DND-41 (cell line): ENCODE data around the gene FMN1.

ENCODE experiments used
- ATAC-seq: fragments of 200-7000 bp; cut with Tn5 transposase; 3 replicates; pipeline ENCODE4 v1.9.1; 2021; ENCODE audit warnings: low read depth; ENCODE audit not compliant: insufficient read depth
- DNase-seq: peaks from one replicate; pipeline ENCODE4 v3.0.0-alpha.2; 2020
- H2AFZ ChIP-seq: 2 replicates; pipeline ENCODE4 v1.6.0; 2012; ENCODE audit warnings: low read depth, low read length
- H3K27ac ChIP-seq: 2 replicates; pipeline ENCODE4 v1.5.1; 2012; ENCODE audit warnings: low read length, inconsistent platforms
- H3K27me3 ChIP-seq: fragments of 200-600 bp; sonication (generic); 2 replicates; pipeline ENCODE4 v1.6.0; 2012; ENCODE audit warnings: low read length, mild to moderate bottlenecking, inconsistent platforms; ENCODE audit not compliant: insufficient read depth, poor library complexity
- H3K36me3 ChIP-seq: 2 replicates; pipeline ENCODE4 v1.5.1; 2012; ENCODE audit warnings: low read length, inconsistent platforms; ENCODE audit not compliant: insufficient read depth
- H3K4me1 ChIP-seq: 2 replicates; pipeline ENCODE4 v1.5.1; 2012; ENCODE audit warnings: mild to moderate bottlenecking, low read length; ENCODE audit not compliant: insufficient read depth
- H3K4me2 ChIP-seq: 2 replicates; pipeline ENCODE4 v1.6.0; 2012; ENCODE audit warnings: mild to moderate bottlenecking, moderate library complexity, low read length, inconsistent platforms; ENCODE audit not compliant: insufficient read depth
- H3K4me3 ChIP-seq, 2 experiments: fragments of 200-600 bp in 1 of 2; shearing (Covaris generic) in 1 of 2; 2 replicates each; pipeline ENCODE4 v1.5.1; 2012 to 2016; ENCODE audit warnings: inconsistent platforms in 2 of 2, low read length in 2 of 2, mild to moderate bottlenecking in 2 of 2, low read depth in 1 of 2, moderate library complexity in 1 of 2
- H3K79me2 ChIP-seq: 2 replicates; pipeline ENCODE4 v1.6.0; 2012; ENCODE audit warnings: low read length, inconsistent platforms; ENCODE audit not compliant: insufficient read depth
- H3K9ac ChIP-seq: 2 replicates; pipeline ENCODE4 v1.6.0; 2012; ENCODE audit warnings: low read depth, mild to moderate bottlenecking, inconsistent platforms, low read length, moderate library complexity
- H3K9me3 ChIP-seq: 2 replicates; pipeline ENCODE4 v1.5.1; 2012; ENCODE audit warnings: low read length, moderate library complexity, mild to moderate bottlenecking, inconsistent platforms; ENCODE audit not compliant: insufficient read depth, severe bottlenecking
- H4K20me1 ChIP-seq: 2 replicates; pipeline ENCODE4 v1.6.0; 2012; ENCODE audit warnings: low read length; ENCODE audit not compliant: insufficient read depth
- EZH2 ChIP-seq: IDR thresholded peaks from 3 replicates; pipeline ENCODE4 v1.6.1; 2012; ENCODE audit warnings: borderline replicate concordance, low read depth, mild to moderate bottlenecking, moderate library complexity, low read length, inconsistent platforms; ENCODE audit not compliant: severe bottlenecking
- TF ChIP-seq, protein P1 (sequence below): IDR thresholded peaks from 2 replicates; pipeline ENCODE4 v1.5.1; 2012; ENCODE audit warnings: borderline replicate concordance, low read length, moderate library complexity, mild to moderate bottlenecking; ENCODE audit not compliant: poor library complexity, severe bottlenecking; ENCODE audit errors: extremely low read depth

The FMN1 gene

DNA sequence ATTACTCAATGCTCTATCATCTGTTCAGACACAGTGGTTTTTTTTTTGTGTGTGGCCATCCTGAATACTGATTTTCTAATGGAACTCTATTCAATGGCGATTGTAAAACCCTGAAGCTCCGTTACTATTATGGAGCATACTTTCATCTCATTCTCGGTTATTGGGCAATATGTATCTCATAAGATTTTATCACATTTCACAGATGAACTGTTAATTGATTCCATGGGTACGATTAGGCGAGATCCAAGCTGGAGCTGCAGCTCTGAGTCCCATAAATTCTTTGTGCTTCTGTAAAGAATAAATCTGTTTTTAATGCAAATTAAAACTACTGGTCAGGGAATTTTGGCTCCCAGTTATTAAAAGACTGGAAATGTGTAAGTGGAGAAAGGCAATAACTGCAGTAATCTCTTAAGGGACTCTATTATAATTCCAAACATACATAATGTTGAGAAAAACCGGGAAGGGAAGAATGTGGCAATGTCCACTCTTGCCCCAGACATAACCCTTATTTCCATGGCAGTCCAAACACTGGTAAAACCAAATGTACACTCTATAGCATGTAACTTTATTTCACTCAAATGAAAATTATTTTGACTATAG, 394.5 kb downstream of the FMN1 start:
- no peaks in the 10 kb centered on the region for H3K4me1 ChIP-seq
- H3K9ac ChIP-seq = no peak overlapping the region
- DNase-seq (no peak), ATAC-seq (no peak)
- TF ChIP-seq, protein P1, sequence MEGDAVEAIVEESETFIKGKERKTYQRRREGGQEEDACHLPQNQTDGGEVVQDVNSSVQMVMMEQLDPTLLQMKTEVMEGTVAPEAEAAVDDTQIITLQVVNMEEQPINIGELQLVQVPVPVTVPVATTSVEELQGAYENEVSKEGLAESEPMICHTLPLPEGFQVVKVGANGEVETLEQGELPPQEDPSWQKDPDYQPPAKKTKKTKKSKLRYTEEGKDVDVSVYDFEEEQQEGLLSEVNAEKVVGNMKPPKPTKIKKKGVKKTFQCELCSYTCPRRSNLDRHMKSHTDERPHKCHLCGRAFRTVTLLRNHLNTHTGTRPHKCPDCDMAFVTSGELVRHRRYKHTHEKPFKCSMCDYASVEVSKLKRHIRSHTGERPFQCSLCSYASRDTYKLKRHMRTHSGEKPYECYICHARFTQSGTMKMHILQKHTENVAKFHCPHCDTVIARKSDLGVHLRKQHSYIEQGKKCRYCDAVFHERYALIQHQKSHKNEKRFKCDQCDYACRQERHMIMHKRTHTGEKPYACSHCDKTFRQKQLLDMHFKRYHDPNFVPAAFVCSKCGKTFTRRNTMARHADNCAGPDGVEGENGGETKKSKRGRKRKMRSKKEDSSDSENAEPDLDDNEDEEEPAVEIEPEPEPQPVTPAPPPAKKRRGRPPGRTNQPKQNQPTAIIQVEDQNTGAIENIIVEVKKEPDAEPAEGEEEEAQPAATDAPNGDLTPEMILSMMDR = no peak
- no peak for TF ChIP-seq EZH2
- H3K27me3 ChIP-seq = no peaks in the 10 kb centered on the region
- no peaks in the 10 kb centered on the region for H3K79me2 ChIP-seq
- H4K20me1 ChIP-seq = no peaks in the 10 kb centered on the region
- H3K36me3 ChIP-seq = no peaks in the 10 kb centered on the region
- no peak overlapping the region for H2AFZ ChIP-seq
- H3K27ac ChIP-seq = no peak overlapping the region
- no peaks in the 10 kb centered on the region for H3K9me3 ChIP-seq
- no peak overlapping the region for H3K4me3 ChIP-seq
- no peak overlapping the region for H3K4me2 ChIP-seq

DNA sequence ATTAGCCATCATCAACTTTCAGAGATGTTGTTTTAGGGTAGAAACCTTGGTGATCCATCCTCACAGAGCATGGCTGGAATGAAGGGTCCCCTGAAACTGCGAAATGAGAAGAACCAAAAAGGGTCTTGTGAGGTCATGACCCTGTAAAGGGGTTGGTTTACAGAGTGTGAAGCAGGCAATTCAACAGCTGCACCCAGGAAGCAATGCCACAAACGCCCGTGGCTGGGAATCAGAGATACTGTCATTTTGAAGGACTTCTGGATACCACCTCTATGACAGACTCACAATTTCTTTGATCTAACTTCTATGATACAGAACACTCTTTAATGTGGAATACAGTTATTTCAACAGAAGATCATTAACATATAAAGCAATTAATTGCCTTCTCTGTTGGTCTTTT, 397.7 kb downstream of the FMN1 start:
- H3K79me2 ChIP-seq = no peaks in the 10 kb centered on the region

GRCh38 chr15:32794973-32795372, 399.5 kb downstream of the FMN1 start:
- no peaks in the 10 kb centered on the region for H4K20me1 ChIP-seq
- no peaks in the 10 kb centered on the region for H3K27me3 ChIP-seq
- H3K4me3 ChIP-seq = no peak overlapping the region
- DNase-seq (no peak), ATAC-seq (no peak)
- no peak overlapping the region for H3K27ac ChIP-seq
- H3K9me3 ChIP-seq = no peaks in the 10 kb centered on the region
- H3K36me3 ChIP-seq = no peaks in the 10 kb centered on the region
- TF ChIP-seq, protein P1 = no peak
- no peak for TF ChIP-seq EZH2
- H3K4me2 ChIP-seq = no peak overlapping the region
- no peaks in the 10 kb centered on the region for H3K79me2 ChIP-seq
- H3K9ac ChIP-seq = no peak overlapping the region
- H3K4me1 ChIP-seq = no peaks in the 10 kb centered on the region
- no peak overlapping the region for H2AFZ ChIP-seq

More for the DNA sequence above, 397.7 kb downstream of the FMN1 start:
- H3K4me3 ChIP-seq = no peak overlapping the region
- H2AFZ ChIP-seq = no peak overlapping the region
- no peaks in the 10 kb centered on the region for H3K9me3 ChIP-seq
- no peak overlapping the region for H3K9ac ChIP-seq
- no peaks in the 10 kb centered on the region for H3K4me1 ChIP-seq
- no peaks in the 10 kb centered on the region for H3K27me3 ChIP-seq
- H3K36me3 ChIP-seq = no peaks in the 10 kb centered on the region
- DNase-seq (no peak), ATAC-seq (no peak)
- no peak overlapping the region for H3K4me2 ChIP-seq
- TF ChIP-seq EZH2 = no peak
- H3K27ac ChIP-seq = no peak overlapping the region
- H4K20me1 ChIP-seq = no peaks in the 10 kb centered on the region

- no peaks in the 10 kb centered on the region for H4K20me1 ChIP-seq
- TF ChIP-seq EZH2 = no peak
- TF ChIP-seq, protein P1 = no peak
- no peak overlapping the region for H3K9ac ChIP-seq
- no peak overlapping the region for H2AFZ ChIP-seq
- no peaks in the 10 kb centered on the region for H3K79me2 ChIP-seq
- no peak overlapping the region for H3K27ac ChIP-seq
- no peaks in the 10 kb centered on the region for H3K27me3 ChIP-seq
- ATAC-seq (no peak), DNase-seq (no peak)
- no peak overlapping the region for H3K4me3 ChIP-seq
- no peaks in the 10 kb centered on the region for H3K36me3 ChIP-seq
- H3K4me2 ChIP-seq = no peak overlapping the region
- no peaks in the 10 kb centered on the region for H3K4me1 ChIP-seq
- no peaks in the 10 kb centered on the region for H3K9me3 ChIP-seq
Measured at GRCh38 chr15:32792436-32792835, 402.1 kb downstream of the FMN1 start.
